ENCODE results near the gene WDR6.

The WDR6 gene

DNA sequence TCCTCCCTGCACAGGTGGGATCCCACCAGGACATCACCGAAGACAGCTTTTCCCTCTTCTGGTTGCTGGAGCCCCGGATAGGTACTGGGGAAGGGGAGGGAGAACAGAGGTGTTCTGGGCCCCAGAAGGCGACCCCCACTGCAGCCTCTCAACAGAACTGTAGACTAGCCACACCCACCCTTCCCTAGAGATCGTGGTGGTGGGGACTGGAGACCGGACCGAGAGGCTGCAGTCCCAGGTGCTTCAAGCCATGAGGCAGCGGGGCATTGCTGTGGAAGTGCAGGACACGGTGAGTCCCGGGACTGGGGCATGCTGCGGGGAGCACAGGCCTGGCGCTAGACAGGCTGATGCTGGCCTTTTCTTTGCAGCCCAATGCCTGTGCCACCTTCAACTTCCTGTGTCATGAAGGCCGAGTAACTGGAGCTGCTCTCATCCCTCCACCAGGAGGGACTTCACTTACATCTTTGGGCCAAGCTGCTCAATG lies 15.5 kb downstream of the WDR6 start:
- DNase-seq (ENCODE audit: extremely low read depth, low read depth): no peak
- TF ChIP-seq, protein P1, sequence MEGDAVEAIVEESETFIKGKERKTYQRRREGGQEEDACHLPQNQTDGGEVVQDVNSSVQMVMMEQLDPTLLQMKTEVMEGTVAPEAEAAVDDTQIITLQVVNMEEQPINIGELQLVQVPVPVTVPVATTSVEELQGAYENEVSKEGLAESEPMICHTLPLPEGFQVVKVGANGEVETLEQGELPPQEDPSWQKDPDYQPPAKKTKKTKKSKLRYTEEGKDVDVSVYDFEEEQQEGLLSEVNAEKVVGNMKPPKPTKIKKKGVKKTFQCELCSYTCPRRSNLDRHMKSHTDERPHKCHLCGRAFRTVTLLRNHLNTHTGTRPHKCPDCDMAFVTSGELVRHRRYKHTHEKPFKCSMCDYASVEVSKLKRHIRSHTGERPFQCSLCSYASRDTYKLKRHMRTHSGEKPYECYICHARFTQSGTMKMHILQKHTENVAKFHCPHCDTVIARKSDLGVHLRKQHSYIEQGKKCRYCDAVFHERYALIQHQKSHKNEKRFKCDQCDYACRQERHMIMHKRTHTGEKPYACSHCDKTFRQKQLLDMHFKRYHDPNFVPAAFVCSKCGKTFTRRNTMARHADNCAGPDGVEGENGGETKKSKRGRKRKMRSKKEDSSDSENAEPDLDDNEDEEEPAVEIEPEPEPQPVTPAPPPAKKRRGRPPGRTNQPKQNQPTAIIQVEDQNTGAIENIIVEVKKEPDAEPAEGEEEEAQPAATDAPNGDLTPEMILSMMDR (IDR thresholded peaks at IDR 0.05; ENCODE audit: low read depth, low read length, missing control alignments): no peak
- peak overlapping the region; percentile 77 for H3K4me3 ChIP-seq (replicated peaks; ENCODE audit: low read depth, low read length)

DNA sequence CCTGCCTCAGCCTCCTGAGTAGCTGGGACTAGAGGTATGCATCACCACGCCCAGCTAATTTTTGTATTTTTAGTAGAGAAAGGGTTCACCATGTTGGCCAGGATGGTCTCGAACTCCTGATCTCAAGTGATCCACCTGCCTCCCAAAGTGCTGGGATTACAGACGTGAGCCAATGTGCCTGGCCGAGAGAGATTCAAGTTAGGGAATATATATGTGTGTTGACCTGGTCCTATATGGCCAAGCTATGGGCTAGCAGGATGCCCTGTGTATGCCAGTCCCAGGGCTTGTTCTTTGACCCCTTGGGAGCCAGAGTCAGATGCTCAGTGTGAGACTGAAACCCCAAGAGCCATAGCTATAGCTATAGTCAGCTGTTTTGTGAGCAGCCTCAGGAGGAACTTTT lies 16.6 kb downstream of the WDR6 start:
- DNase-seq (ENCODE audit: extremely low read depth, low read depth): no peak
- TF ChIP-seq, protein P1 (IDR thresholded peaks at IDR 0.05; ENCODE audit: low read depth, low read length, missing control alignments): no peak
- H3K4me3 ChIP-seq (replicated peaks; ENCODE audit: low read depth, low read length): no peak overlapping the region

DNA sequence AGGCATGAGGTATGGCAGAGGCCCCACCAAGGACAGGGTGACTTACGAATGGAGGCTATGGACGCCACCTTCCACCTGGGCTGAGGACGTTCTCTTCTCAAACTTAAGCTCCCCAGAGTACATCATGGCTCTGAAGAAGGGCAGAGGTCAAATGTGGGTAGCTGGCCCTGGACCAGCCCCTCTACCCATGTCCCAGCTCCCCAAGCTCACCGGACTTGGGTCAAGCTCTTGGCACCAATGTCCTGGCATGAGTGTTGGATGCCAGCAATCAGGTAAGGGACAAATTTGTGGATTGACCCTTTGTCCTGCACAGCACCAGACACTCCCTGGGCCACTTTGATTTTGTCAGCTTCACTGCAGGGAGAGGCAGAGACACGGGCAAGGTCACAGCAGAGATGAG lies 17.3 kb downstream of the WDR6 start:
- DNase-seq (ENCODE audit: extremely low read depth, low read depth): no peak
- no peak overlapping the region for H3K4me3 ChIP-seq (replicated peaks; ENCODE audit: low read depth, low read length)
- TF ChIP-seq, protein P1 (IDR thresholded peaks at IDR 0.05; ENCODE audit: low read depth, low read length, missing control alignments): no peak

DNA sequence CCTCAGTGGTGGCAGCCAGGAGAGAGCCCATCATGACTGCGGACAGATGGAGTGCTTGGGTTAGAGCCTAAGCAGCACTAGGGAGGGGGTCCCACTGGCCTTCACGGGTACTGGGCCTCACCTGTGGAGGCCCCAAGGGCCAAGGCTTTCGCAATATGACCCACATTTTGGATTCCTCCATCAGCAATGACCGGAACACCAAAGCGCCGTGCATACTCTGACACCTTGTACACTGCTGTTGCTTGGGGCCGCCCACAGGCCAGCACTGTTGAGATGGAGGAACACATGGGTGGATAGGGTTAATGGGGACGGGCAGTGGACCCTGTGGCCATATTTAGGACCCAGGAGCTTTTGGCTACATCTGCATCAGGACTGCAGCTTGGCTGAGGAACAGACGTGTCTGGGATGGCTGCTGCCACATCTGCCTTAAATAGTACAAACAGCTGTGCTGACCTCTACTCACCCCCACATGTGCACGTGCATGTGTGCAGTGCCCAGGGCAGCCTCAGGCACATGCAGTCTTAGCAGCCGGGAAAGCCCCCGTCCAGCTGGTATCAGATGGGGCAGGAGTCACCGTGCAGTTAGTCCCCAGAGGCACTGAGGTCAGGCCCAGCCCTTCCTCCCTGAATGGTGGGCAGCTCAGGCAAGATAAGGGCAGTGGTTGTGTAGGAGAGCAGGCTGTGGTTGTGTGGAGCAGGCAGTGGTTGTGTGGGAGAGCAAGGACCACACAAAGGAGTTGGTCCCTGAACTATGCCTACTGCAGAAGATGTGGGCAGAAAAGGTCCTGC lies 18.0 kb downstream of the WDR6 start:
- no peak for DNase-seq (ENCODE audit: extremely low read depth, low read depth)
- 0 out of 2 replicates have a peak overlapping the region, but pooled peaks have one; percentile 10 for H3K4me3 ChIP-seq (replicated peaks; ENCODE audit: low read depth, low read length)
- TF ChIP-seq, protein P1 (IDR thresholded peaks at IDR 0.05; ENCODE audit: low read depth, low read length, missing control alignments): no peak

DNA sequence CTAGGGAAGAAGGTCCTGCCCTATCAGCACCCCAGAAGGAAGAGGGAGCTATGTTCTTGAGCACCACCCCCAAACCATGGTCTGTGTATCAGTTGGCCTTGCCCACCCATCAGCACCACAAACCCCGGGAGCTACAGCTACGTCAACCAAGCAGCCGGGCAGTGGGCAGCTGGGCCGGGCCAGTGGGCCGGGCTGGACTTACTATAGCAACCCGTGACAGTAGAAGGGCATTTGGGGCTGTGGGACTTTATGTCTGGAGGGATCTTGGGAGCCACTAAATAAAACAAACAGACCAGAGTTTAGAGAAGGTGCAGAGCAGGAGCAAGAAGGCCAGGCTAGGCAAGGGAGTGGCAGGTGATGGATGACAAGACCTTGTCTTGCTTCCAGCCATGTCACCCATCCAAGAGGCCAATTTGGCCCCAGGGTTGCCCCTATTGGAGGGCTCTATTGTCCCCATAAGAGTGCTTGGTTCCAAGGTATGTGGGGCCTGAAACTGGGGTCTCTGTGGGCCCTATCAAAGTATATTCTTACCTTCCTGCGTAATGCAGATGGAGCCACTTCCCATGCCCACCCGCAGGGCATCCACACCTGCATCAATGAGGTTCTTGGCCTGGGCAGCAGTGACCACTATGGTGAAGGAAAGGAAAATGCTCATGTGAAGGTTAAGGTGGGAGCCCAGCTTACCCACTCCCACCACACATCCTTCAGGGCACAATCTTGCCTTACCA lies 18.8 kb downstream of the WDR6 start:
- H3K4me3 ChIP-seq (replicated peaks; ENCODE audit: low read depth, low read length): 0 out of 2 replicates have a peak overlapping the region, but pooled peaks have one; percentile 10
- DNase-seq (ENCODE audit: extremely low read depth, low read depth): no peak
- TF ChIP-seq, protein P1 (IDR thresholded peaks at IDR 0.05; ENCODE audit: low read depth, low read length, missing control alignments): no peak

DNA sequence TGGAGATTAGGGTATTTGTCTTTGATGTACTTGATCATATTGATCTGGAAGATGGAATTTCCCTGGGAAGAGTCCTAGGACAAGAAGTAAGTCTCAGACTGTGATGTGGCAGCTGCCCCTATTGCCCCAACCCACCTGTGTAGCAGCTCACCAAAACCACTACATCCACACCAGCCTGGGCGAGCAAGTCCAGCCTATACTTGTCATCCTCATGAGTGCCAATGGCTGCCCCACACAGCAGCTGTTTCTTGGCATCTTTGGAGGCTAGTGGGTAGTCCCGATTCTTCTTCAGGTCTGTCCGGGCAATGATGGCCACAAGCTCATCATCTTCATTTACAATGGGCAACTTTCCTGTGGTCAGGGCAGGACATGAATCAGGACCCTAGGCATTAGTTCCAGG lies 19.3 kb downstream of the WDR6 start:
- H3K4me3 ChIP-seq (replicated peaks; ENCODE audit: low read depth, low read length): peak overlapping the region; percentile 10; the same call in 1 of the 2 replicates
- TF ChIP-seq, protein P1 (IDR thresholded peaks at IDR 0.05; ENCODE audit: low read depth, low read length, missing control alignments): no peak
- no peak for DNase-seq (ENCODE audit: extremely low read depth, low read depth)
